Measurements from ENCODE around the gene PLA2G3. TPM values are rescaled to one million over a fixed set of nuclear protein-coding genes. Genes with fewer than 3 reads are reported as not detected.

PLA2G3 gene
- total and polyA plus RNA-seq, 2 donors (not counting 3 experiments of a cell fraction or from before 2014, with no cell fraction given), result 0.75 to 0.84 TPM

DNA sequence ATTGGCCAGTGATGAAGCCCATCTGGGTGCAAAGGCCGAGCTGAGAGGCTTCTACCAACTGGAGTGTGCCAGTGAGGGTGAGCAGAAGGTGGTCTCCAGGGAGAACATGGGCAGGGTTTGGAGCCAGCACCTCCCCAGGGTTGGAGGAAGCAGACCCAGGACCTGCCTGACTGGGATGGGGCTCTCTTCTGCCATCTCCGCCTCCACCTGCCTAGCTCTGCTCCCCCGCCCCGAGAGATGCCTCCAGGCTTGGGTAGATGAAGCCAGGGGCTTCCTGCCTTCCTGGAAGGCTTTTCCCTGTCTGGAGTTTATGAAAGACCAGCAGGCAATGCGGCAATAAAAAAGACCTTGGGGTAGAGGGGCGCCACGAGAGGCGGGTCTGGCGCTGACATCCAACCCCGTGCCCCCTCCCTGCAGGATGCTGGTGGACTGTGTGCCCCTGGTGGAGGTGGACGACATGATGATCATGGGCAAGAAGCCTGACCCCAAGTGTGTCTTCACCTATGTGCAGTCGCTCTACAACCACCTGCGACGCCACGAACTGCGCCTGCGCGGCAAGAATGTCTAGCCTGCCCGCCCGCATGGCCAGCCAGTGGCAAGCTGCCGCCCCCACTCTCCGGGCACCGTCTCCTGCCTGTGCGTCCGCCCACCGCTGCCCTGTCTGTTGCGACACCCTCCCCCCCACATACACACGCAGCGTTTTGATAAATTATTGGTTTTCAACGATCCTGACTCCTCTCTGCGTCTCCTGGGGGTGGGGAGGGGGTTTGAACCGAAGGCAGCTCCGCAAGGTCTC lies 36.2 kb downstream of the PLA2G3 start:
- no peak overlapping the region for H2AFZ ChIP-seq (ENCODE audit: low read depth, low read length)
- no TSS peak for BruUV-seq (replicated peaks)
- TF ChIP-seq POLR2A (IDR thresholded peaks at IDR 0.05; ENCODE audit: low read depth, low read length) (no peak), MYC (IDR thresholded peaks at IDR 0.05; ENCODE audit: low read depth, low read length) (no peak), FOS (IDR thresholded peaks at IDR 0.05; ENCODE audit: borderline replicate concordance, insufficient read depth, low read length) (no peak), JUN (IDR thresholded peaks at IDR 0.05; ENCODE audit: borderline replicate concordance, insufficient read depth, insufficient read length, low read depth) (no peak), POLR2AphosphoS5 (IDR thresholded peaks at IDR 0.05; ENCODE audit: insufficient read depth, low read depth, low read length) (no peak), GATA2 (IDR thresholded peaks at IDR 0.05; ENCODE audit: insufficient read depth, insufficient read length, low read depth, low read length) (no peak), EZH2 (IDR thresholded peaks at IDR 0.05; ENCODE audit: borderline replicate concordance, low read depth, low read length, severe bottlenecking) (no peak)
- TF ChIP-seq, protein P1, sequence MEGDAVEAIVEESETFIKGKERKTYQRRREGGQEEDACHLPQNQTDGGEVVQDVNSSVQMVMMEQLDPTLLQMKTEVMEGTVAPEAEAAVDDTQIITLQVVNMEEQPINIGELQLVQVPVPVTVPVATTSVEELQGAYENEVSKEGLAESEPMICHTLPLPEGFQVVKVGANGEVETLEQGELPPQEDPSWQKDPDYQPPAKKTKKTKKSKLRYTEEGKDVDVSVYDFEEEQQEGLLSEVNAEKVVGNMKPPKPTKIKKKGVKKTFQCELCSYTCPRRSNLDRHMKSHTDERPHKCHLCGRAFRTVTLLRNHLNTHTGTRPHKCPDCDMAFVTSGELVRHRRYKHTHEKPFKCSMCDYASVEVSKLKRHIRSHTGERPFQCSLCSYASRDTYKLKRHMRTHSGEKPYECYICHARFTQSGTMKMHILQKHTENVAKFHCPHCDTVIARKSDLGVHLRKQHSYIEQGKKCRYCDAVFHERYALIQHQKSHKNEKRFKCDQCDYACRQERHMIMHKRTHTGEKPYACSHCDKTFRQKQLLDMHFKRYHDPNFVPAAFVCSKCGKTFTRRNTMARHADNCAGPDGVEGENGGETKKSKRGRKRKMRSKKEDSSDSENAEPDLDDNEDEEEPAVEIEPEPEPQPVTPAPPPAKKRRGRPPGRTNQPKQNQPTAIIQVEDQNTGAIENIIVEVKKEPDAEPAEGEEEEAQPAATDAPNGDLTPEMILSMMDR (IDR thresholded peaks at IDR 0.05; ENCODE audit: extremely low read depth in 1 of 2, insufficient read depth in 1 of 2, low read depth in 1 of 2, low read length in 2 of 2), result no peak
- TF ChIP-seq, protein P2, sequence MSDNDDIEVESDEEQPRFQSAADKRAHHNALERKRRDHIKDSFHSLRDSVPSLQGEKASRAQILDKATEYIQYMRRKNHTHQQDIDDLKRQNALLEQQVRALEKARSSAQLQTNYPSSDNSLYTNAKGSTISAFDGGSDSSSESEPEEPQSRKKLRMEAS (IDR thresholded peaks at IDR 0.05; ENCODE audit: insufficient read depth, insufficient read length), result no peak
- peaks cover 11% of the 10 kb centered on the region for H3K4me1 ChIP-seq (ENCODE audit: control insufficient read depth, extremely low read depth, insufficient read depth, low read length)
- H3K9ac ChIP-seq (replicated peaks; ENCODE audit: extremely low read depth, insufficient read depth, low read length), result no peak overlapping the region
- CTCF ChIA-PET, result interaction anchor here (1.0 to 1.4 kb wide), 6 partner anchors 14 to 139 kb away, joined by 3 to 5 read pairs (median 4); no protein-coding TSS in a partner anchor
- POLR2A ChIA-PET, result no interaction called here
- no peak overlapping the region for H3K4me3 ChIP-seq (replicated peaks in 1 of 3; ENCODE audit: insufficient read depth in 1 of 3, low read depth in 1 of 3, low read length in 3 of 3)
- H3K36me3 ChIP-seq (ENCODE audit: control insufficient read depth in 2 of 2, extremely low read depth in 1 of 2, insufficient read depth in 2 of 2, low read length in 2 of 2), result peaks cover 9 to 30% of the 10 kb centered on the region in 2 experiments
- intact Hi-C loops (cut with micrococcal nuclease) (no loop called here), dilution Hi-C loops (cut with MboI; ENCODE audit: extremely low pct_ligation_motif_present, low sequenced_read_pairs) (no loop called here)
- no peak overlapping the region for H3K27ac ChIP-seq (ENCODE audit: insufficient read depth, low read depth, low read length)
- no peaks in the 10 kb centered on the region for H4K20me1 ChIP-seq (replicated peaks; ENCODE audit: control insufficient read depth, extremely low read depth, insufficient read depth, low read length)
- DNase-seq (ENCODE audit: low read depth, low spot score) (no peak), FAIRE-seq (no peak)
- no peaks in the 10 kb centered on the region for H3K79me2 ChIP-seq (ENCODE audit: control insufficient read depth, insufficient read depth, low read length)
- H3K9me1 ChIP-seq (replicated peaks; ENCODE audit: control insufficient read depth, extremely low read depth, insufficient read depth, low read length), result no peaks in the 10 kb centered on the region
- no peak overlapping the region for H3K4me2 ChIP-seq (ENCODE audit: insufficient read depth, low read length)
- no peaks in the 10 kb centered on the region for H3K27me3 ChIP-seq (ENCODE audit: control insufficient read depth in 2 of 2, insufficient read depth in 2 of 2, low read length in 2 of 2)
- no peaks in the 10 kb centered on the region for H3K9me3 ChIP-seq (replicated peaks; ENCODE audit: control insufficient read depth, insufficient read depth, low read length)
